ENCODE data around the gene RYR1. TPM values are rescaled to one million over a fixed set of nuclear protein-coding genes. Genes with fewer than 3 reads are reported as not detected.
"Not testable (repeated sequence)": the region's sequence is repeated elsewhere in the genome, so short reads cannot be mapped to it uniquely, and the experiment has no call there.

RYR1 gene
- polyA plus RNA-seq, 1 of the 3 experiments (the other 2 are of a cell fraction), result under 0.01 TPM

- TF ChIP-seq NRF1 (IDR thresholded peaks at IDR 0.05; ENCODE audit: low read depth, low read length), result no peak
- TF ChIP-seq YY1 (IDR thresholded peaks at IDR 0.05; ENCODE audit: low read depth), result no peak
These were observed 35.7 kb downstream of the RYR1 start (continued) for GRCh38 chr19:38469151-38469550.

- DNase-seq, result no peak
- 14% methylated on average over 12 of the region's 12 CpGs for WGBS (ENCODE audit: low lambda C conversion rate)
- Histone ChIP-seq H3K4me1 (ENCODE audit: control insufficient read depth in 1 of 2, insufficient read depth in 2 of 2, low read depth in 1 of 2, low read length in 1 of 2) (no peaks in the 10 kb centered on the region), H3K4me3 (ENCODE audit: low read depth in 2 of 2, low read length in 1 of 2) (no peak overlapping the region), H2AFZ (ENCODE audit: low read depth) (no peak overlapping the region), H3K27me3 (ENCODE audit: insufficient read depth) (peaks cover 27% of the 10 kb centered on the region; the same call in 1 of the 2 replicates), H3K27ac (ENCODE audit: low read depth in 2 of 2, low read length in 1 of 2) (no peak overlapping the region), H3K9ac (no peak overlapping the region), H3K36me3 (replicated peaks in 1 of 2; ENCODE audit: control insufficient read depth in 1 of 2, insufficient read depth in 2 of 2, low read length in 1 of 2) (no peaks in the 10 kb centered on the region), H3K9me3 (no peaks in the 10 kb centered on the region), H3F3A (replicated peaks; ENCODE audit: insufficient read depth) (no peaks in the 10 kb centered on the region), H3K79me2 (ENCODE audit: insufficient read depth) (no peaks in the 10 kb centered on the region), H4K20me1 (ENCODE audit: insufficient read depth) (no peaks in the 10 kb centered on the region), H3K4me2 (no peak overlapping the region), H3K9me2 (no peaks in the 10 kb centered on the region)
- CTCF ChIA-PET, result no interaction called here
- POLR2A ChIA-PET, result no interaction called here
- TF ChIP-seq RFX5 (IDR thresholded peaks at IDR 0.05; ENCODE audit: low read length) (no peak), NRF1 (IDR thresholded peaks at IDR 0.05; ENCODE audit: low read depth, low read length) (no peak), IRF3 (IDR thresholded peaks at IDR 0.05; ENCODE audit: low read depth, low read length) (no peak)
These were observed 37.4 kb downstream of the RYR1 start for GRCh38 chr19:38470788-38471480.

- H3K4me1 ChIP-seq (ENCODE audit: control insufficient read depth in 1 of 2, insufficient read depth in 2 of 2, low read depth in 1 of 2, low read length in 1 of 2); H3K4me2 ChIP-seq; H3K27ac ChIP-seq (ENCODE audit: low read depth in 2 of 2, low read length in 1 of 2); CTCF ChIA-PET; H3K79me2 ChIP-seq (ENCODE audit: insufficient read depth); H3K9me2 ChIP-seq; H3K9me3 ChIP-seq; H3F3A ChIP-seq (replicated peaks; ENCODE audit: insufficient read depth); H3K4me3 ChIP-seq (ENCODE audit: low read depth in 2 of 2, low read length in 1 of 2); H3K9ac ChIP-seq; H3K36me3 ChIP-seq (replicated peaks in 1 of 2; ENCODE audit: control insufficient read depth in 1 of 2, insufficient read depth in 2 of 2, low read length in 1 of 2); DNase-seq; POLR2A ChIA-PET; H4K20me1 ChIP-seq (ENCODE audit: insufficient read depth); H2AFZ ChIP-seq (ENCODE audit: low read depth): not testable (repeated sequence)
- WGBS (ENCODE audit: low lambda C conversion rate), result 80% methylated on average over 4 of the region's 4 CpGs
- H3K27me3 ChIP-seq (ENCODE audit: insufficient read depth), result peaks cover 36% of the 10 kb centered on the region; the same call in 1 of the 2 replicates
These were observed 39.2 kb downstream of the RYR1 start for GRCh38 chr19:38472725-38473124.

GRCh38 chr19:38473201-38473600 lies 39.7 kb downstream of the RYR1 start:
- WGBS (ENCODE audit: low lambda C conversion rate), result 40% methylated on average over 18 of the region's 21 CpGs
- H4K20me1 ChIP-seq (ENCODE audit: insufficient read depth), result no peaks in the 10 kb centered on the region
- no peak overlapping the region for H3K4me2 ChIP-seq
- no peaks in the 10 kb centered on the region for H3K9me2 ChIP-seq
- H3K27ac ChIP-seq (ENCODE audit: low read depth in 2 of 2, low read length in 1 of 2), result no peak overlapping the region
- peaks cover 41% of the 10 kb centered on the region; the same call in 1 of the 2 replicates for H3K27me3 ChIP-seq (ENCODE audit: insufficient read depth)
- no peaks in the 10 kb centered on the region for H3K79me2 ChIP-seq (ENCODE audit: insufficient read depth)
- DNase-seq, result no peak
- CTCF ChIA-PET, result no interaction called here
- no peaks in the 10 kb centered on the region for H3K4me1 ChIP-seq (ENCODE audit: control insufficient read depth in 1 of 2, insufficient read depth in 2 of 2, low read depth in 1 of 2, low read length in 1 of 2)
- H3K36me3 ChIP-seq (replicated peaks in 1 of 2; ENCODE audit: control insufficient read depth in 1 of 2, insufficient read depth in 2 of 2, low read length in 1 of 2), result no peaks in the 10 kb centered on the region
- no peaks in the 10 kb centered on the region for H3F3A ChIP-seq (replicated peaks; ENCODE audit: insufficient read depth)
- H3K9me3 ChIP-seq, result no peaks in the 10 kb centered on the region
- H2AFZ ChIP-seq (ENCODE audit: low read depth), result no peak overlapping the region
- H3K4me3 ChIP-seq (ENCODE audit: low read depth in 2 of 2, low read length in 1 of 2), result no peak overlapping the region
- POLR2A ChIA-PET, result no interaction called here
- no peak overlapping the region for H3K9ac ChIP-seq
- TF ChIP-seq SMC3 (IDR thresholded peaks at IDR 0.05; ENCODE audit: low read depth, low read length), result no peak
- no peak for TF ChIP-seq RFX5 (IDR thresholded peaks at IDR 0.05; ENCODE audit: low read length)
- no peak for TF ChIP-seq CHD2 (IDR thresholded peaks at IDR 0.05; ENCODE audit: low read length, partially characterized antibody)
- no peak for TF ChIP-seq NFIC (IDR thresholded peaks at IDR 0.05; ENCODE audit: borderline replicate concordance)
- no peak for TF ChIP-seq FOSL2 (IDR thresholded peaks at IDR 0.05; ENCODE audit: borderline replicate concordance, low read depth)
- no peak for TF ChIP-seq IRF3 (IDR thresholded peaks at IDR 0.05; ENCODE audit: low read depth, low read length)
- TF ChIP-seq MXI1 (IDR thresholded peaks at IDR 0.05; ENCODE audit: low read depth, low read length), result no peak
- no peak for TF ChIP-seq USF2 (IDR thresholded peaks at IDR 0.05; ENCODE audit: borderline replicate concordance, low read depth, low read length)
- TF ChIP-seq GABPA (IDR thresholded peaks at IDR 0.05; ENCODE audit: low read depth), result no peak
- TF ChIP-seq CTCF (IDR thresholded peaks at IDR 0.05), result no peak
- no peak for TF ChIP-seq POLR2AphosphoS5 (IDR thresholded peaks at IDR 0.05; ENCODE audit: low read depth, low read length)

All from SK-N-SH (cell line).